Stimulated activated naive CD4-positive, alpha-beta T cell treated with Interleukin-2 at 50 U/mL for 16 hours (primary cell): ENCODE measurements around the gene GSK3B.
A peak's percentile ranks its signal among the peaks of the same experiment; 100 is the strongest.
"Not testable (repeated sequence)": the region's sequence is repeated elsewhere in the genome, so short reads cannot be mapped to it uniquely, and the experiment has no call there.

ENCODE experiments used
- DNase-seq: peaks from one replicate; lab custom pipeline; 2025; lab: John Stamatoyannopoulos, UW

The GSK3B gene

GRCh38 chr3:119937229-119937628 is 157.0 kb downstream of the GSK3B start:
- peak; percentile 25 for DNase-seq

DNA sequence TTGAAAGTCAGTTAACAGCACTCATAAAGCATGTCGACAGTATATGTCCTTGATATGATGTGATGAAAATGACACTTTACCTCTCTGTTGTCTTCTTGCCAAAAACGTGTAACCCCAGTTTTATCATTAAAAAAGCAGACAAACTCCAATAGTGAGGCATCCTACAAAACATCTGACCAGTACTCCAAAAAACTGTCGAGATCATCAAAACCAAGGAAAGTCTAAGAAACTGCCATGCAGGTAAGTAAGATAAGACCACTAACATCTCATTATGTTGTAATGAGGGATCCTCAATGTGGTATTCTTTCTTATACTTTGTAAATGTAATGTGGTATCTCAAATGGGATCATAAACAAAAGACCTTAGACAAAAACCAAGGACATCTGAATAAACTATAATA is 160.0 kb downstream of the GSK3B start:
- DNase-seq = no peak

DNA sequence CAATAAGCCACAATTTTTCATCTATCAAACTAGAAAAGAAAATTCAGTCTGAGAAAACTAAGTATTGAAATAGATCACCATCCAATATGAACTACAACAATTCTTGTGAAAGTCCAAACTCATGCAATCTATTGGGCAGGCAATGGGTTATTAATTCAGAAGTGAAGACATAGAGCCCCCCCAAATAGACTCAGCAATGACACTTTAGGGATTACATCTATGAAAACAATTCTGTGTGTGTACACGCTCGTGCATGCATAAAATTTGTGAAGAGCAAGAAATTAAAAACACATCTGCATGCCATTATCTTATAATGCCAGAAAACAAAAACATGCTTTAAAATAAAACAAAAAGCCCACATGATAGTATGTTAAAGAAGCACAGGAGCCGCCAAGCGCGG is 161.0 kb downstream of the GSK3B start:
- DNase-seq = no peak

DNA sequence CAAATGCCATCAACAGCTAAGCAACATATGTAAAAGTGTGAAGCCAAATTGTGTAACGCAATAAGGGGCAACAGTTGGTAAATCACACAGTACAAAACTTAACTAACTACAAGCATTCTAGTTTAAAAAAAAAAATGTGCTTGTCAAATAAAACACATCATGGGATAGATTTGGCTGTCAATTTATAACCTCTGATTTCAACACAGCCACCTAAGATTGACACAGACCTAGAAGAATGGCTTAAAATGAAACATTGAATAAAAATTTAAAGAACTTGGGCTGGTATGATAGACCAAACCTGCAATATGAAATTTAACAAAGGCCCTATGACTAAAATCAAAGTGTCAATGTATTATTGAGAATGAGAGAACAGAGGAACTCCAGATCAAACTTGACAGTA is 164.0 kb downstream of the GSK3B start:
- DNase-seq = no peak

- DNase-seq = no peak
Measured at GRCh38 chr3:119927190-119927589, 167.1 kb downstream of the GSK3B start.

- DNase-seq = no peak
Measured at GRCh38 chr3:119924111-119925094, 169.8 kb downstream of the GSK3B start.

- no peak for DNase-seq
Measured at GRCh38 chr3:119918992-119919933, 175.0 kb downstream of the GSK3B start.

GRCh38 chr3:119913021-119913420 is 181.2 kb downstream of the GSK3B start:
- DNase-seq = no peak

DNA sequence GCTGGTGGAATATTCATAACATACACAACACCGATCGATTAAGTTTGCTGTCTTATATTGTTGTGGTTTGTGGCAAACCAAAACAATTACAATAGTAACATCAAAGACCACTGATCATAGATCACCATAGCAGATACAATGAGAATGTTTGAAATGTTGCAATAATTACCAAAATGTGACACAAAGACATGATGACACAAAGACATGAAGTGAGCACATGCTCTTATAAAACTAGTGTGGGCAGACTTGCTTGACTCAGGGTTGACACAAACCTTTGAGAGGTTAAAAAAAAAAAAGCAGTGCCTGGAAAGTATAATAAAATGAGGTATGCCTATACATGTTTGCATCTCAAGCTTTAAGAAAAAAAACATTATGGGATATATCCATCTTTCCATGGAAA is 182.0 kb downstream of the GSK3B start:
- no peak for DNase-seq

DNA sequence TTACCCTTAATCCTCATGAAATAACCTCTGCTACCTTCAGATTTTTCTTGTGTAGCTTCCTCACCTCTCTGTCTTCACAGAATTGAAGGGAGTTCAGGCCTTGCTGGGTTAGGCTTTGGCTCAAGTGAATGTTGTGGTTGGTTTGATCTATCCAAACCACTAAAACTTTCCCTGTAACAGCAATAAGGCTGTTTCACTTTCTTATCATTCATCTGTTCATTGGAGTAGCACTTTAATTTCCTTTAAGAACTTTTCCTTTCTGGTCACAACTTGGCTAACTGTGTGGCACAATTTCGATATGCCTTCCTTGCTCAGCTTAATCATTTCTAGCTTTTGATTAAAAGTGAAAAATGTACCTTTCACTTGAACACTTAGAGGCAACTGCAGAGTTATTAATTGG is 182.5 kb downstream of the GSK3B start:
- no peak for DNase-seq

DNA sequence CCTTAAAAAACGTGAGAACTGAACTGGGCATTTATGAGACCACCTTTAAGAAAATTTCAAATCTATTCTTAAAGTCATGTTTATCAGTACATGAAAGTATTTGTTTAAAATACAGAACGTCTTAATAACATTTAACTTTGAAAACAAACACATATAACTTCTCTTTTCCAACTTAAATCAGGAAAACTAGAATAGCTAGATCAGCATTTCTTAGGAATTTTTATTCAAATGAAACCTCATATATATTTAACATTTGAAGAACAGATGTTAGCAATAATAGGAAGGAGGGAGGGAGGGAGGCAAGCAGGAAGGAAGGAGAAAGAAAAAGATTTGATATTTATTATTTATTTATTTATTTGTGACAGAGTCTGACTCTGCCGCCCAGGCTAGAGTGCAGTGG is 192.2 kb downstream of the GSK3B start:
- DNase-seq = no peak

DNA sequence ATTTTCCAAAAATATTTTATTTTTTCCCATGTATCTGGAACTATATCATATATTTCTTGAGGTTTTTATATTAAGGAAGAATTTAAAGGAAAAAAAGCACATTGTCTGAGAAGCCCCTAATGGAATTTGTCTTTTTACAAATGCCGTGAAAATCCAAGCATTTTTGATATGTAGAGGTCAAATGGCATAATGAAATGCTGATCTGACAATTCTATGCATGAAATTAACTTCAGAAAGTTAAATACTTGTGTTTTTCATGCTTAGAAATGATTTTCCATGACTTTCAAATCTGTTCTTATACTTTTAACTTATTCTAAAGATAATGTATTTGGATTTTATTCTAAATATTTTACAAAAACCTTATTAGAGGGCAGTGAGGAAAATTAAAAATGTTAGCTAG is 193.1 kb downstream of the GSK3B start:
- DNase-seq = no peak

DNA sequence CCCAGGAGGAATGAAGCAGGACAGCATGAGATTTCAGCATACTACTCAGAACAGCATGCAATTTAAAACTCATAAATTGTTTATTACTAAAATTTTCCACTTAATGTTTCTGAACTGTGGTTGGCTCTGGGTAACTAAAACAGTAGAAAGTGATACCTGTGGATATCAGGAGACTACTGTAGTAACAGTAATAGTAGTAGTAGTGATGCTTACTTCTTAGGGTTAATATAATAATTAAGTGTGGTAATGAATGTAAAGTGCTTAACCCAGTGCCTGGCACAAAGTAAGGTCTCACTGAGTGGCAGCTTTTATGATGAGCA is 195.1 kb downstream of the GSK3B start:
- no peak for DNase-seq

DNA sequence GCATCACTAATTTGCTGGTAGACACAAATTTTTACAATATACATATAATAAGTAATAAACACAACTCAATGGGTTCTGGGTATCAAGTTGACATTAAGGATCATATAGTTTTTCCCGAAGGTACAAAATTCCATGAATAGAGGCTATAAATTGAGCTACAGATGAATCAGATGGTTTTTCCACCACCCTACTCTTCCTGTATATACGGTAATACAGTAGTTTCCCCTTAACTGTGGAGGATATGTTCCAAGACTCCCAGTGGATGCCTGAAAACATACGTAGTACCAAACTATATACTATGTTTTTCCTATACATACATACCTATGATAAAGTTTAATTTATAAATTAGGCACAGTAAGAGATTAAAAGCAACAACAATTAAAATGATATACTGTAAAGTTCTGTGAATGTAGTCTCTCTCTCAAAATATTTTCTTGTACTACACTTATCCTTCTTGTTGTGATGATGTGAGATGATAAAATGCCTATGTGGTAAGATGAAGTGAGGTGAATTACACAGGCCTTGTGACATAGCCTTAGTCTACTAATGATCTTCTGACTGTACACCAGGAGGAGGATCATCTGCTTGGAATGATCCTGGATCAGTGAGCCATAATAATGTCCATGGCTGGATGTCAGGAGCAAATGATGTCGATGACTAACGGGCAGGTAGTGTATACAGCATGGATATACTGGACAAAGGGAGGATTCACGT is 195.6 kb downstream of the GSK3B start:
- no peak for DNase-seq

- DNase-seq = no peak
Measured at GRCh38 chr3:119894195-119894594, 200.1 kb downstream of the GSK3B start.

GRCh38 chr3:119893769-119894168 is 200.5 kb downstream of the GSK3B start:
- DNase-seq = no peak

GRCh38 chr3:119891944-119892721 is 202.1 kb downstream of the GSK3B start:
- DNase-seq = no peak

GRCh38 chr3:119888681-119889080 is 205.6 kb downstream of the GSK3B start:
- DNase-seq = not testable (repeated sequence)

- no peak for DNase-seq
Measured at GRCh38 chr3:119885746-119886530, 208.3 kb downstream of the GSK3B start.

DNA sequence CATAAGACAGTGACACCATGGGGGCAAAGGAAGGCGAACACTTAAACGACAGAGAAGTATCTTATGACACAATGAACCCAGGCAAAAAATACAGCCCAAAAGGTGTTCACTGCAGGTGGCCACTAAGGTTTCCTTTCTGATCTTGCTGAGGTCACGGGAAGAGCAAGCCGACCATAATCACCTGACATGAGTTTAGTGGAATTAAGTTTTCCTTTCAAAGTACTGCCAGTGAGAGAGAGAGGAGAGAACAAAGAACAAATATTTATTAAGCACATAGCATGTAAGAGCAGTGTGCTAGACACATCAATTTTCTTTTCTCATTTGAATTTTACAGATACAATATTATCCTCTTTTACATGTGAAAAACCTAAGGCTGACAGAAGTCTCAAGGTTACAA is 210.1 kb downstream of the GSK3B start:
- no peak for DNase-seq
